Upper lobe of right lung (tissue), 1 donor: ENCODE measurements around the gene BORCS5. TPM values are rescaled to one million over a fixed set of nuclear protein-coding genes. Genes with fewer than 3 reads are reported as not detected.
A peak's percentile ranks its signal among the peaks of the same experiment; 100 is the strongest.

ENCODE experiments used
- ATAC-seq: fragments of 200-7000 bp; cut with Tn5 transposase; one replicate; pipeline ENCODE4 v1.9.1; 2020; ENCODE audit warnings: mild to moderate bottlenecking, moderate library complexity
- DNase-seq: peaks from one replicate; pipeline ENCODE4 v3.0.0-alpha.2; 2020
- H3K27ac ChIP-seq: fragments of 200-600 bp; one replicate; pipeline ENCODE4 v1.8.0; 2022
- H3K27me3 ChIP-seq: fragments of 200-600 bp; one replicate; pipeline ENCODE4 v1.8.0; 2022; ENCODE audit warnings: mild to moderate bottlenecking
- H3K36me3 ChIP-seq: fragments of 200-600 bp; one replicate; pipeline ENCODE4 v1.8.0; 2022
- H3K4me1 ChIP-seq: fragments of 200-600 bp; one replicate; pipeline ENCODE4 v1.8.0; 2022
- H3K4me3 ChIP-seq: fragments of 200-600 bp; one replicate; pipeline ENCODE4 v1.8.0; 2022; ENCODE audit warnings: mild to moderate bottlenecking
- H3K9me3 ChIP-seq: fragments of 200-600 bp; one replicate; pipeline ENCODE4 v1.8.0; 2022
- CTCF ChIP-seq: fragments of 200-600 bp; IDR thresholded peaks from one replicate; pipeline ENCODE4 v1.8.0; 2022; ENCODE audit warnings: antibody characterized with exemption
- intact Hi-C: fragments of 100-400 bp; cut with DNase I; formaldehyde crosslinking; loops from one replicate; pipeline ENCODE4 v1.11.0; 2022
- total RNA-seq: library from RNA; stranded (reverse); fragmentation: NEBNext Ultra II Directional; extraction: Animal tissue kit (Norgen Biotek cat#: 25700); gene quantifications from one replicate; pipeline ENCODE4 v1.2.1, GENCODE V29; 2021
- donor health status: DM: no; HTN: yes; CAD: no; lungs with severe emphysema.

The BORCS5 gene
- total RNA-seq, 1 donor from 2014 or later, result 14.0 TPM

DNA sequence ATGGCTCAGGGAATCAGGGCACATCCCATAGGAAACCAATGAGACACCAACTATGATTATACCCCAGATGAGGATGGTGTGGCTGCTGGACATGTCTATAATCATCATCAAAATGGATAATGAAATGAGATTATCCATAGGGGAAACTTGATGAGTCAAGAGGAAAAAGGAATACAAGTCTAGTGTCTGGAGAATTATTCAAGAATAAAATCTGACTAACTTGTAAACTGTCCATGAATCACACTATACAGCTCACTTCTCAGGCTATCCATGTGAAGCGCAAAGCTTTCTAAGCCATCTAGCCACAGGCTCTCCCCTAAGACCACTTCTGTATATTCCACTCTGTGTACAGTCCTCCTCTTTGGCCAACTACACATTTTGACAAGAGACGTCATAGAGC is 153.3 kb downstream of the BORCS5 start:
- H3K27ac ChIP-seq, result peak overlapping the region; percentile 14
- H3K36me3 ChIP-seq, result no peaks in the 10 kb centered on the region
- no peaks in the 10 kb centered on the region for H3K9me3 ChIP-seq
- no peak for TF ChIP-seq CTCF
- intact Hi-C loops, result no loop called here
- H3K27me3 ChIP-seq, result no peaks in the 10 kb centered on the region
- peaks cover 34% of the 10 kb centered on the region for H3K4me1 ChIP-seq
- no peak for ATAC-seq
- DNase-seq, result no peak
- no peak overlapping the region for H3K4me3 ChIP-seq

DNA sequence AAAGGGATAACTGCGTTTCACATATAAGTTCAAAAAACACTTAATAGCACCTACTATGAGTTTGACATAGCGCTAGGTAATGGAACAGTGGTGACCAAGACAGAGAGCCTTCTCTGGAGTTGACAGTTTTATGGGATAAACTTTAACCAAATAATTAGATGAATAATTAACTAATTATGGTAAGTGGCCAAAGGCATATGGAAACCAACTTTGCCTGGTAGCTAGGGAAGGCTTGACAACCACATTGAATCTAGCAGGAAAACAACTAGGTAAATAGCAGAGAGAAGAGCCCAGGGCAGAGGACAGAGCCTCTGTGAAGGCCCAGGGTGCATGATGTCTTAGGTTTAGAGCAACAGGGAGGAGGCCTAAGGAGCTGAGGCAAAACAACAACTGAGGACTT is 153.7 kb downstream of the BORCS5 start:
- no peak for TF ChIP-seq CTCF
- intact Hi-C loops, result no loop called here
- Histone ChIP-seq H3K9me3 (no peaks in the 10 kb centered on the region), H3K4me1 (peaks cover 30% of the 10 kb centered on the region), H3K4me3 (no peak overlapping the region), H3K36me3 (peaks cover under 1% of the 10 kb centered on the region), H3K27ac (no peak overlapping the region), H3K27me3 (no peaks in the 10 kb centered on the region)
- no peak for ATAC-seq
- no peak for DNase-seq

DNA sequence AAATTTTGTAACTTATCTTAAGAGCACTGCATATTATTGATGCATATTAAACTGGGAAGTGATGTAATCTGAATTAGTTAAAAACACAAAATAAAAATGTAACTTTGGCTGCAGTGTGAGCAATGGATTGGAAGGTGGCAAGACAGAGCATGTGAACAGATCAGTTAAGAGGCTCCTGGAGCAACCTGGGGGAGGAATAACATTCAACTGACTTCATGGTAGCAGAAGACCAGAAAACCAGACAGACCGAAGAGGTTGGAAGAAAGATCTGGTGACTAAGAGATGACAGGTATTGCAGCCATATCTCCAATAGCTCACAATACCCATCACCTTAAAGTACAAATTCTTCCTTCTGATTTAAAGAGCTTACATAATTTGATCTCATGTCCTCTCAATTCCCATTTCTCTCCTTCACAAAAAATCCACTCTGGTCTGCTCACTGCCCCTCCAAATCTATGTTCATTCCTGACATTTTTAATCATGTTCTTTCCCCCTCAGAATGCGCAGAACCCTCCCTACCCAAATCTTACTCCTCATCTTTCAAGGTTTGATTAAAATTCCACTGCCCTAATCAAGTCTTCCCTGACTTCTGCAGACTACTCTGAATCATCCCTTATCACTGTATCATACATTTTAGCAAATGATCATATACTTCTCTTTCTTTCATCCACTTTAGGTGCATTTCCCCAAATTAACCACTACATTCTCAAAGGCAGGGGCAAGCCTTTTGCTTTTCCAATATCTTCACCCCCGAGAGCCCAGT is 154.3 kb downstream of the BORCS5 start:
- Histone ChIP-seq H3K9me3 (no peaks in the 10 kb centered on the region), H3K4me3 (no peak overlapping the region), H3K4me1 (peaks cover 23% of the 10 kb centered on the region), H3K36me3 (peaks cover 7% of the 10 kb centered on the region), H3K27ac (no peak overlapping the region), H3K27me3 (no peaks in the 10 kb centered on the region)
- ATAC-seq (no peak), DNase-seq (no peak)
- intact Hi-C loops, result no loop called here
- no peak for TF ChIP-seq CTCF

GRCh38 chr12:12511895-12512711 is 155.2 kb downstream of the BORCS5 start:
- Histone ChIP-seq H3K36me3 (peaks cover 15% of the 10 kb centered on the region), H3K27ac (no peak overlapping the region), H3K4me3 (no peak overlapping the region), H3K9me3 (no peaks in the 10 kb centered on the region), H3K4me1 (peaks cover 16% of the 10 kb centered on the region), H3K27me3 (no peaks in the 10 kb centered on the region)
- DNase-seq (no peak), ATAC-seq (no peak)
- TF ChIP-seq CTCF, result no peak
- intact Hi-C loops, result no loop called here

DNA sequence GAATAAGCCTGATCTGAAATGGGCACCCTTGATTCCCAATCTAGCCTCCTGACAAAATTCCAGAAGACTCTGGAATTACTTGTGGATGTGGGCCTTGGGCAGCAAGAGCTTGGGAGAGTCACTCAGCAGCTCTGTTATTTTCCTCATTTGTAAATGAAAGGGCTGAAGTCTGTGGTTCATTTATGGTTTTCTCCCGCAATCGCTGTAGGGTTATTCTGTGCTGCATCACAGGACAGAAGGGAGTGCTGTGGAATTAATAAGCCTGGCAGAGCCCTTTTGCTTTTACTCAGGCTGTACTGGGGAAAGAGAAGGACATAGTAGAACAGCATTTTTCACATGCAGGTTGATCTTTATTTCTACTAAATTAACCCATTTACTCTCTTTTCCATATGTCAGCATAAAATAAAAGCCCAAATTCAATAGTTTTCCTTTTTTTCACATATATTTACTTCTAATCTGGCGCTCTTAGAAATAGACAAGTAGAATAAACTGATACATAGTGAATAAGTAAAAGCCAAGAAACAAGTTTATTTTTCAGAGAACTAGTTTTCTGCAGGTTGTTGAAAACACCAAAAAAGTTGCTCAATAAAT is 156.6 kb downstream of the BORCS5 start:
- Histone ChIP-seq H3K27ac (no peak overlapping the region), H3K27me3 (no peaks in the 10 kb centered on the region), H3K36me3 (peaks cover 28% of the 10 kb centered on the region), H3K9me3 (no peaks in the 10 kb centered on the region), H3K4me3 (no peak overlapping the region), H3K4me1 (peaks cover 6% of the 10 kb centered on the region)
- ATAC-seq (no peak), DNase-seq (no peak)
- no peak for TF ChIP-seq CTCF
- intact Hi-C loops, result no loop called here
